Fibroblast of lung (primary cell): ENCODE measurements around the gene AGAP9.
"Not testable (repeated sequence)": the region's sequence is repeated elsewhere in the genome, so short reads cannot be mapped to it uniquely, and the experiment has no call there.

ENCODE experiments used
- CTCF ChIP-seq, 2 donors: IDR thresholded peaks in 1 of 2; conservative IDR thresholded peaks in 1 of 2; 1 replicate in 1 of 2; 2 replicates in 1 of 2; pipeline ENCODE4 v1.5.1; 2011 to 2012; ENCODE audit warnings: low read length in 2 of 2, control low read depth in 1 of 2, inconsistent platforms in 1 of 2, low read depth in 1 of 2, mild to moderate bottlenecking in 1 of 2
- EZH2 ChIP-seq: IDR thresholded peaks from 2 replicates; pipeline ENCODE4 v1.5.1; 2012; ENCODE audit warnings: low read length, control low read depth, mild to moderate bottlenecking; ENCODE audit errors: missing control alignments

GRCh38 chr10:47481182-47481766 is 42.2 kb downstream of the AGAP9 start:
- TF ChIP-seq CTCF (conservative IDR thresholded peaks at IDR 0.05 in 1 of 2, IDR thresholded peaks at IDR 0.05 in 1 of 2; ENCODE audit: low read depth in 1 of 2, low read length in 2 of 2); EZH2: not testable (repeated sequence)
